HG02588 (cell line): ENCODE measurements around the gene IGBP1.
A peak's percentile ranks its signal among the peaks of the same experiment; 100 is the strongest.
"Not testable (repeated sequence)": the region's sequence is repeated elsewhere in the genome, so short reads cannot be mapped to it uniquely, and the experiment has no call there.

ENCODE experiments used
- ATAC-seq: cut with Tn5 transposase; IDR thresholded peaks from one replicate; pipeline ENCODE4 v1.9.1; 2021; ENCODE audit warnings: mild to moderate bottlenecking, moderate library complexity; ENCODE audit not compliant: unreplicated experiment

The IGBP1 gene

GRCh38 chrX:70133303-70134115 is at the start of gene IGBP1:
TSS of gene IGBP1 (plus strand) at chrX:70133447. CDS start at chrX:70133948, 501 bp downstream.
- peak; percentile 92 for ATAC-seq

GRCh38 chrX:70084592-70085240 is 48.5 kb upstream of the IGBP1 start:
- ATAC-seq = no peak

GRCh38 chrX:70087857-70088630 is 45.2 kb upstream of the IGBP1 start:
- no peak for ATAC-seq

- no peak for ATAC-seq
Observed at GRCh38 chrX:70088751-70089150, 44.5 kb upstream of the IGBP1 start.

GRCh38 chrX:70089604-70090297 is 43.5 kb upstream of the IGBP1 start:
- no peak for ATAC-seq

- no peak for ATAC-seq
Observed at GRCh38 chrX:70092247-70092646, 41.0 kb upstream of the IGBP1 start.

GRCh38 chrX:70096052-70096451 is 37.2 kb upstream of the IGBP1 start:
- no peak for ATAC-seq

GRCh38 chrX:70105229-70105628 is 28.0 kb upstream of the IGBP1 start:
- no peak for ATAC-seq

GRCh38 chrX:70111436-70112026 is 21.7 kb upstream of the IGBP1 start:
- not testable (repeated sequence) for ATAC-seq

GRCh38 chrX:70117738-70118137 is 15.5 kb upstream of the IGBP1 start:
- no peak for ATAC-seq

- ATAC-seq = not testable (repeated sequence)
Observed at GRCh38 chrX:70123014-70123413, 10.2 kb upstream of the IGBP1 start.

- ATAC-seq = no peak
Observed at GRCh38 chrX:70124678-70125077, 8.6 kb upstream of the IGBP1 start.

GRCh38 chrX:70128071-70128470 is 5.2 kb upstream of the IGBP1 start:
- no peak for ATAC-seq

GRCh38 chrX:70129816-70130215 is 3.4 kb upstream of the IGBP1 start:
- no peak for ATAC-seq

- ATAC-seq = no peak
Observed at GRCh38 chrX:70132224-70132623, 1.0 kb upstream of the IGBP1 start.

GRCh38 chrX:70132877-70133302 is 357 bp upstream of the IGBP1 start:
- no peak for ATAC-seq

GRCh38 chrX:70134116-70134477 is 850 bp downstream of the IGBP1 start:
- peak; percentile 14 for ATAC-seq

GRCh38 chrX:70138622-70139021 is 5.4 kb downstream of the IGBP1 start:
- ATAC-seq = no peak

GRCh38 chrX:70139736-70140135 is 6.5 kb downstream of the IGBP1 start:
- no peak for ATAC-seq

GRCh38 chrX:70141373-70141772 is 8.1 kb downstream of the IGBP1 start:
- no peak for ATAC-seq
